ENCODE results near the gene PCDHGB4.
"Not testable (repeated sequence)": the region's sequence is repeated elsewhere in the genome, so short reads cannot be mapped to it uniquely, and the experiment has no call there.

The PCDHGB4 gene

GRCh38 chr5:141397756-141398551 is 10.5 kb downstream of the PCDHGB4 start, which contains the start of gene PCDHGB5:
PCDHGB5 (plus strand) TSS chr5:141397947; CDS start chr5:141398128, 181 bp downstream.
- Histone ChIP-seq H3K36me3 (replicated peaks in 1 of 2; ENCODE audit: control insufficient read depth in 2 of 2, insufficient read depth in 2 of 2, low read length in 2 of 2) (peaks cover 5 to 13% of the 10 kb centered on the region in 2 donors), H3K9me3 (replicated peaks in 1 of 2; ENCODE audit: control insufficient read depth in 2 of 2, insufficient read depth in 1 of 2, low read depth in 1 of 2, low read length in 2 of 2) (peaks cover 32 to 72% of the 10 kb centered on the region in 2 donors)
- not testable (repeated sequence) for H2BK12ac ChIP-seq (ENCODE audit: low read length); H2AFZ ChIP-seq (ENCODE audit: low read length); H3K27ac ChIP-seq (replicated peaks; ENCODE audit: low read length); H3K14ac ChIP-seq (ENCODE audit: low read length); H2BK15ac ChIP-seq (ENCODE audit: low read length); H3K27me3 ChIP-seq (ENCODE audit: control insufficient read depth in 3 of 3, insufficient read depth in 3 of 3, low read depth in 1 of 3, low read length in 3 of 3); H2AK5ac ChIP-seq (ENCODE audit: low read depth, low read length); H3K4me2 ChIP-seq (ENCODE audit: insufficient read depth, low read length, poor library complexity, severe bottlenecking); H3K18ac ChIP-seq (ENCODE audit: low read length); H2BK120ac ChIP-seq (ENCODE audit: low read depth, low read length); H3K4me3 ChIP-seq (ENCODE audit: low read length in 2 of 2); DNase-seq (ENCODE audit: low spot score); H4K91ac ChIP-seq (ENCODE audit: low read depth, low read length, poor library complexity); H2BK5ac ChIP-seq (ENCODE audit: low read length); H4K8ac ChIP-seq (ENCODE audit: low read depth, low read length); H3K79me1 ChIP-seq (ENCODE audit: low read depth, low read length); H3K9ac ChIP-seq (ENCODE audit: low read depth, low read length, poor library complexity); H3K4me1 ChIP-seq (ENCODE audit: control insufficient read depth in 2 of 2, insufficient read depth in 1 of 2, low read depth in 1 of 2, low read length in 2 of 2); H3K23ac ChIP-seq (ENCODE audit: low read depth, low read length, poor library complexity); H3K4ac ChIP-seq (ENCODE audit: low read length)
- no CpG with 5 or more reads among the region's 43 CpGs for WGBS, 2 donors (ENCODE audit: extremely low coverage in 2 of 2, insufficient read length in 2 of 2, insufficient replicate concordance in 1 of 2)

GRCh38 chr5:141398608-141399007 is 11.1 kb downstream of the PCDHGB4 start:
- Histone ChIP-seq H3K27me3 (ENCODE audit: control insufficient read depth in 3 of 3, insufficient read depth in 3 of 3, low read depth in 1 of 3, low read length in 3 of 3) (no peaks in the 10 kb centered on the region), H3K79me1 (ENCODE audit: low read depth, low read length) (peaks cover 2% of the 10 kb centered on the region), H2BK120ac (ENCODE audit: low read depth, low read length) (no peak overlapping the region), H3K9me3 (replicated peaks in 1 of 2; ENCODE audit: control insufficient read depth in 2 of 2, insufficient read depth in 1 of 2, low read depth in 1 of 2, low read length in 2 of 2) (peaks cover 31 to 72% of the 10 kb centered on the region in 2 donors), H3K36me3 (replicated peaks in 1 of 2; ENCODE audit: control insufficient read depth in 2 of 2, insufficient read depth in 2 of 2, low read length in 2 of 2) (peaks cover 3 to 6% of the 10 kb centered on the region in 2 donors), H4K8ac (ENCODE audit: low read depth, low read length) (no peak overlapping the region), H3K14ac (ENCODE audit: low read length) (no peak overlapping the region), H2BK12ac (ENCODE audit: low read length) (no peak overlapping the region), H4K91ac (ENCODE audit: low read depth, low read length, poor library complexity) (no peak overlapping the region), H2AFZ (ENCODE audit: low read length) (no peak overlapping the region), H3K27ac (replicated peaks; ENCODE audit: low read length) (no peak overlapping the region), H2BK5ac (ENCODE audit: low read length) (no peak overlapping the region), H3K4me3 (ENCODE audit: low read length in 2 of 2) (no peak overlapping the region), H3K23ac (ENCODE audit: low read depth, low read length, poor library complexity) (no peak overlapping the region), H3K4me2 (ENCODE audit: insufficient read depth, low read length, poor library complexity, severe bottlenecking) (no peak overlapping the region), H3K4ac (ENCODE audit: low read length) (no peak overlapping the region), H2BK15ac (ENCODE audit: low read length) (no peak overlapping the region), H2AK5ac (ENCODE audit: low read depth, low read length) (no peak overlapping the region), H3K9ac (ENCODE audit: low read depth, low read length, poor library complexity) (no peak overlapping the region), H3K4me1 (ENCODE audit: control insufficient read depth in 2 of 2, insufficient read depth in 1 of 2, low read depth in 1 of 2, low read length in 2 of 2) (no peaks in the 10 kb centered on the region), H3K18ac (ENCODE audit: low read length) (no peak overlapping the region)
- no peak for DNase-seq (ENCODE audit: low spot score)
- WGBS, 2 donors (ENCODE audit: extremely low coverage in 2 of 2, insufficient read length in 2 of 2, insufficient replicate concordance in 1 of 2), result no CpG with 5 or more reads among the region's 15 CpGs

GRCh38 chr5:141399555-141400258 is 12.2 kb downstream of the PCDHGB4 start:
- peak overlapping the region; percentile 84 for H2AK5ac ChIP-seq (ENCODE audit: low read depth, low read length)
- peak overlapping the region; percentile 64 for H4K91ac ChIP-seq (ENCODE audit: low read depth, low read length, poor library complexity)
- no peaks in the 10 kb centered on the region for H3K4me1 ChIP-seq (ENCODE audit: control insufficient read depth in 2 of 2, insufficient read depth in 1 of 2, low read depth in 1 of 2, low read length in 2 of 2)
- WGBS, 2 donors (ENCODE audit: extremely low coverage in 2 of 2, insufficient read length in 2 of 2, insufficient replicate concordance in 1 of 2), result no CpG with 5 or more reads among the region's 61 CpGs
- no peak overlapping the region for H3K27ac ChIP-seq (replicated peaks; ENCODE audit: low read length)
- H3K9ac ChIP-seq (ENCODE audit: low read depth, low read length, poor library complexity), result peak overlapping the region; percentile 44
- H3K18ac ChIP-seq (ENCODE audit: low read length), result no peak overlapping the region
- no peaks in the 10 kb centered on the region for H3K36me3 ChIP-seq (replicated peaks in 1 of 2; ENCODE audit: control insufficient read depth in 2 of 2, insufficient read depth in 2 of 2, low read length in 2 of 2)
- H3K23ac ChIP-seq (ENCODE audit: low read depth, low read length, poor library complexity), result peak overlapping the region; percentile 31
- no peak overlapping the region for H2BK12ac ChIP-seq (ENCODE audit: low read length)
- no peak overlapping the region for H2AFZ ChIP-seq (ENCODE audit: low read length)
- H3K4me2 ChIP-seq (ENCODE audit: insufficient read depth, low read length, poor library complexity, severe bottlenecking), result no peak overlapping the region
- H3K4me3 ChIP-seq (ENCODE audit: low read length in 2 of 2), result peak overlapping the region in 1 of 2 donors; percentile 19
- H3K79me1 ChIP-seq (ENCODE audit: low read depth, low read length), result peaks cover under 1% of the 10 kb centered on the region
- no peaks in the 10 kb centered on the region for H3K27me3 ChIP-seq (ENCODE audit: control insufficient read depth in 3 of 3, insufficient read depth in 3 of 3, low read depth in 1 of 3, low read length in 3 of 3)
- no peak overlapping the region for H2BK5ac ChIP-seq (ENCODE audit: low read length)
- no peak overlapping the region for H2BK15ac ChIP-seq (ENCODE audit: low read length)
- peaks cover 29 to 74% of the 10 kb centered on the region in 2 donors for H3K9me3 ChIP-seq (replicated peaks in 1 of 2; ENCODE audit: control insufficient read depth in 2 of 2, insufficient read depth in 1 of 2, low read depth in 1 of 2, low read length in 2 of 2)
- no peak overlapping the region for H4K8ac ChIP-seq (ENCODE audit: low read depth, low read length)
- DNase-seq (ENCODE audit: low spot score), result no peak
- no peak overlapping the region for H3K14ac ChIP-seq (ENCODE audit: low read length)
- H3K4ac ChIP-seq (ENCODE audit: low read length), result no peak overlapping the region
- peak overlapping the region; percentile 41 for H2BK120ac ChIP-seq (ENCODE audit: low read depth, low read length)

All from neuronal stem cell (in vitro differentiated cells).